ENCODE data around the gene GRB2.
"Not testable (repeated sequence)": the region's sequence is repeated elsewhere in the genome, so short reads cannot be mapped to it uniquely, and the experiment has no call there.

Gene GRB2

GRCh38 chr17:75350706-75351105, 54.8 kb downstream of the GRB2 start:
- no peak for DNase-seq (ENCODE audit: low read depth in 2 of 2)

- DNase-seq (ENCODE audit: low read depth in 2 of 2): no peak
These were observed 55.4 kb downstream of the GRB2 start for GRCh38 chr17:75350029-75350428.

GRCh38 chr17:75349589-75349988, 55.9 kb downstream of the GRB2 start:
- no peak for DNase-seq (ENCODE audit: low read depth in 2 of 2)

GRCh38 chr17:75348386-75349012, 57.0 kb downstream of the GRB2 start:
- DNase-seq (ENCODE audit: low read depth in 2 of 2): no peak

- peak in 1 of 2 donors; percentile 31 for DNase-seq (ENCODE audit: low read depth in 2 of 2)
These were observed 58.6 kb downstream of the GRB2 start for GRCh38 chr17:75346906-75347305.

GRCh38 chr17:75346368-75346767, 59.1 kb downstream of the GRB2 start:
- DNase-seq (ENCODE audit: low read depth in 2 of 2): not testable (repeated sequence)

- peak in 1 of 2 donors; percentile 22 for DNase-seq (ENCODE audit: low read depth in 2 of 2)
These were observed 59.8 kb downstream of the GRB2 start for GRCh38 chr17:75345514-75346167.

- peak in 1 of 2 donors; percentile 25 for DNase-seq (ENCODE audit: low read depth in 2 of 2)
These were observed 60.8 kb downstream of the GRB2 start for GRCh38 chr17:75344666-75345065.

GRCh38 chr17:75342996-75343395, 62.5 kb downstream of the GRB2 start:
- no peak for DNase-seq (ENCODE audit: low read depth in 2 of 2)

- no peak for DNase-seq (ENCODE audit: low read depth in 2 of 2)
These were observed 63.5 kb downstream of the GRB2 start for GRCh38 chr17:75341784-75342486.

- DNase-seq (ENCODE audit: low read depth in 2 of 2): no peak
These were observed 64.8 kb downstream of the GRB2 start for GRCh38 chr17:75340631-75341030.

- DNase-seq (ENCODE audit: low read depth in 2 of 2): no peak
These were observed 65.5 kb downstream of the GRB2 start for GRCh38 chr17:75339971-75340370.

GRCh38 chr17:75338335-75338734, 67.1 kb downstream of the GRB2 start:
- DNase-seq (ENCODE audit: low read depth in 2 of 2): no peak

- DNase-seq (ENCODE audit: low read depth in 2 of 2): no peak
These were observed 70.2 kb downstream of the GRB2 start for GRCh38 chr17:75335315-75335714.

GRCh38 chr17:75334723-75335122, 70.8 kb downstream of the GRB2 start:
- no peak for DNase-seq (ENCODE audit: low read depth in 2 of 2)

- DNase-seq (ENCODE audit: low read depth in 2 of 2): no peak
These were observed 73.8 kb downstream of the GRB2 start for GRCh38 chr17:75331671-75332070.

GRCh38 chr17:75327757-75328156, 77.7 kb downstream of the GRB2 start:
- no peak for DNase-seq (ENCODE audit: low read depth in 2 of 2)

- no peak for DNase-seq (ENCODE audit: low read depth in 2 of 2)
These were observed 79.1 kb downstream of the GRB2 start for GRCh38 chr17:75326226-75326848.

GRCh38 chr17:75325827-75326225, 79.7 kb downstream of the GRB2 start:
- no peak for DNase-seq (ENCODE audit: low read depth in 2 of 2)

- DNase-seq (ENCODE audit: low read depth in 2 of 2): no peak
These were observed 80.1 kb downstream of the GRB2 start for GRCh38 chr17:75325348-75325747.

GRCh38 chr17:75321506-75321905, 84.0 kb downstream of the GRB2 start:
- no peak for DNase-seq (ENCODE audit: low read depth in 2 of 2)

- no peak for DNase-seq (ENCODE audit: low read depth in 2 of 2)
These were observed 85.4 kb downstream of the GRB2 start for GRCh38 chr17:75319904-75320691.
